Measurements from ENCODE around the gene GNA12.

Gene GNA12, protein sequence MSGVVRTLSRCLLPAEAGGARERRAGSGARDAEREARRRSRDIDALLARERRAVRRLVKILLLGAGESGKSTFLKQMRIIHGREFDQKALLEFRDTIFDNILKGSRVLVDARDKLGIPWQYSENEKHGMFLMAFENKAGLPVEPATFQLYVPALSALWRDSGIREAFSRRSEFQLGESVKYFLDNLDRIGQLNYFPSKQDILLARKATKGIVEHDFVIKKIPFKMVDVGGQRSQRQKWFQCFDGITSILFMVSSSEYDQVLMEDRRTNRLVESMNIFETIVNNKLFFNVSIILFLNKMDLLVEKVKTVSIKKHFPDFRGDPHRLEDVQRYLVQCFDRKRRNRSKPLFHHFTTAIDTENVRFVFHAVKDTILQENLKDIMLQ

DNA sequence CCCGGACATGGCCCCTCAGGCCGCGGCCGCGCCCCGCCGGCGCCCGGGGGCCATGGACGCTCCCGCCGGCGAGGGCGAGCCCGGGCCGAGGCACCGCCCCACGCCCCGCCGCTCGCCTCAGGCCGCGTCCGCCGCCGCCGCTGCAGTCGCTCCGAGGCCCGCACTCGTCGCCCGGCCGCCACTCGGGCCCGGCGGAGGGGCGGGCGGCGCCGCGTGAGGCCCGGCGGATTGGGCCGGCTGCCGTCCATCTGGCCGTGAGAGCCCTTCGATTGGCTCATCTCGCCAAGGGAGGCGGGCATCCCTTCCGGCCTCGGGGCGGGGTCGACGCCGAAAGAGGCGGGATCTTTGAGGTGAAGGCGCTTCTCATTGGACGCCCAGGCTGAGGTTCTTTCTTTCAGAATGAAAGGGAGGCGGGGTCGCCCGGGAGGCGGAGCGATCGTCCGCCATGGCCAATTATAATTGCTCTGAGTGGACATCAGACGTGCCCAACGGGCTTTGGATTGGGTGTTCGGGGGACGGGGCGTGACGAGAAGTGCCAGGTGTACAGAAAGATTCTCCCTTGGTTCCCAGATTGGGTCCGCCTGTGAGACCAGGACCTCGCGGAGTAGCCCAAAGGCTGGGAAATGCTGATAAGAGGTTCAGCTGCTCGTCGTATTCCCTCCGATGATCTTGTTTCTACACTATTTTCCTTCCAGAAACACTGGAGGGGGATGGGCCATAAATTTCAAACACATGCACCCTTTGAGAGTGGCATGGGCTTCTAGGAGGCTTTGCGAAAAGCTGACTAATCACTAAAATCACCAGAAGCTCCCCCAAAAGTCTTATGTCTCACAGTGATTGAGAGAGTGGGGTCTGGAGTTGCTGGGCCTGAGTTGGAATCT lies at the start of gene GNA12:
Gene GNA12 (minus strand): TSS at position 156 of the 881 bp plus-strand sequence. CDS start 147 bp downstream, at position 9.
- peak; percentile 100 for DNase-seq (ENCODE audit: low spot score)

DNA sequence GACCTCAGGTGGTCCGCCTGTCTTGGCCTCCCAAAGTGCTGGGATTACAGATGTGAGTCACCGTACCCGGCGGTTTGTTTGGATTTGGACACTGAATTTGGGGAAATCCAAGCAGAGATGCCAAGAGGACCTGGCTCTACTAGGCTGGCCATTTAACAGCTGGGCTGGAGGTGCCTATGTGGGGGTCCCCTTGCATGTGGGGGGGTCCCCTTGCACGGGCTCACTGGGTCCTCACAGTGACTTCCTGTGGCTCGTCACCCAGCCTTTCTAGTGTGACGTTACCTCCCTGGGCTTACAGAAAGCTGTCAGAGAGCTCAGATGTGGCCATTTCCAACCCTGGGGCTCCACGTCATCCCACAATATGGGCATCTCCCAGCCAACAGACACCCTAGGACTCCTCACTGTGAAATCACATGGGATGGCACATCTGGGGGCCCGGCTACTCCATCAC lies 49.3 kb upstream of the GNA12 start:
- no peak for DNase-seq (ENCODE audit: low spot score)

DNA sequence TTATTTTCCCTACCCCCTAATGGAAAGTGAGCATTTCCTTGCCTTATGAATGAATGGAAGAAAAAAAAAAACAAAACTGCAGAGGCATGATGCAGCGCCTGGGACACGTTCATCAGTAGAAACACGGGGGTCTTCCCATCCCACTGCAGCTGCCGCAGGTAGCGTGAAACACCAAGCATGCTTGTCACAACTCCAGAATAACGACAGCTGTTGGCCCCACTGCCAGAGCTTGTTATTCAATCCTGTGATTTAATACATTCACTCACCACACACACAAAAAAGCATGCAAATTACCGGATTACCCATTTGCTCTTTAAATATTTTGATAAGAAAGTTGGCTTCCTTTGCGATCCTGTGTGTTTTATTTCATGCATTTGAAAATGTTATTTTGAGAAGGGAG lies 48.4 kb upstream of the GNA12 start:
- no peak for DNase-seq (ENCODE audit: low spot score)

DNA sequence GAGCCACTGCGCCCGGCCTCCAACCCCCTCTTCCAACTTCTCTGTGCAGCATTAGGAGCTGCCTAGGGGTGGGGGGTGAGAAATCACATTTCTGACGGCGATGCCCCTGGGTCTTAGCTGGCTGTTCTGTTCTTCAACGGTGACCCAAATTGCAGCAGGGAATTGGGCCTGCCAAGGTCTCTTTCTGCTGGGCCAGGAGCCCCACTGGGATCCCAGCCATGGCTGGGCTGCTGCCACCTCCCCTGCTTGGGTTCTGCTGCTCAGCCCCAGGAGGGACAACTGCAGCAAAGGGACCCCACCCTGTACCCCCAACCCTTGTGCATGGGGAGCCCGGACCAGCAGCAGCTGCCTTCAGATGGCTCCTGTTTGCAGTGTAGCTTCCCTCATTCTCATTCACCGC lies 43.7 kb upstream of the GNA12 start:
- DNase-seq (ENCODE audit: low spot score): no peak

DNA sequence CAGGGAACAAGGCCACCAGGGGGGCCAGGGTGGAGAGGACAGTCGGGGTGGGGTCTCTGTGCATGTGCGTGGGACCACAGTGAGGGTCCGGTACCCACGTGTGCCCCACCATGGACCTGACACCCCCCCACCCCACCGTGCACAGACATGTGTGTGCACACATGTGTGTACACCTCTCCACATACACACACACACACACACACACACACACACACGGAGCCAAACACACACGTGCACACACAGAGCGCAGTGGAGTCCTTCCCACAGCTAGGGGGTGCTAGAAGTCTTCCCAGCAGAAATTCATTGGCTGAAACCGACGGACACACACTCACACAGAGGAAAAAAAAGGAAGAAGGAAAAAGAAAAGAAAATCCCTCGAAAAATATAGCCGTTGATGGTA lies 42.8 kb upstream of the GNA12 start:
- peak; percentile 94 for DNase-seq (ENCODE audit: low spot score)

DNA sequence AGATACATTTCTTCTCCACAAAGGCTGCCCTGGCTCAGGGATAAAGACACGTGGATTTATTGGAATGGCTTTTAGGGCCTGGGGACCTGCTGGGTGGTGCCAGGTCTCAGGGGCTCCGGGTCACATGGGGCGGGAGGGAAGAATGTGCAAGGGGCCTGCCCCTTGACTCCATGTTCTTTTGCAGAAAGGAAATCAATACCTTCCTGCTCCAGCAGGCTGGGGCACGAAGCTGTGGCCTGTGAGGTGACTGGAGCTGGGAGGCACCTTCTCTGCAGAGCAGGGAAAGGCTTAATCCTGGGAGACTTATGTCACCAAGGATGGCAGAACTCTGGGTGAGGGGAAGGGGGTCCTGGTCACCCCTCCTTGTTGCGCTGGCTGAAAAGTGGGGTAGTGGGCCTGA lies 42.3 kb upstream of the GNA12 start:
- no peak for DNase-seq (ENCODE audit: low spot score)

DNA sequence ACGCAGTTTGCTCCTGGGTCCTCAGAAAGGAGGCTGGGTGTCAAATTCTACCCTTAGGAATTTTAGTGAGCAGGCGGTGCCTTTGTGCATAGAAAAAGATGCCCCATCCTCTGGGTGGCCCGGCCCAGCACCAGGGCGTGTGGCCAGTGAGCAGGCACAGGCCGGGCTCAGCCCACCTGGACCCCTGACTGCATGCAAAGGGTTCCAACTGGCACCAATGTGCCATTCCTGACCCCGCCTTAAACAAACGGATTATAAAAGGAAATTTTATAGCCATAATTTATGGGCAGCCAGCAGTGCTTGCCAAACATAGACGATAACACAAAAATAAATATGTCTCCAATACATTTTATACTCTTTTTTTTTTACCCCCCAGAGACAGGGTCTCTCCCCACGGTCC lies 40.1 kb upstream of the GNA12 start:
- no peak for DNase-seq (ENCODE audit: low spot score)

DNA sequence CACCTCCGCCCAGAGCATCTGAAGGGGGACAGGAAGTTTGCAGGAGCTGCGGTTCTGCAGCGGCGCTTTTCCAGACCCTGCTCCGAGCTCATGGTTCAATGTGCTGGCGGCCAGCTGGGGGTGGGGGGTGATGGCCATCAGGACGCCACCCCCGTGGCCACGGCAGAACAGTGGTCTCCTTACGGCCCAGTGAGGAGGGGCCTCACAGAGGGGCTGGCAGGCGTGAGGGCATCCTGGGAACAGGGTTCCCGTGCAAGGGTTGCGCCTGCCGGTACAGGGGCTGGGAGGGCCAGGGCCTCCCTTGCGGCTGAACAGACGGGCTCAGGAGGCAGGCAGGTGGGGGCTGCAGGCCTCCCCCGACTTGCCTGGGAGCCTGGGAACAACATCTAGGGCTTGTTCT lies 39.0 kb upstream of the GNA12 start:
- no peak for DNase-seq (ENCODE audit: low spot score)

DNA sequence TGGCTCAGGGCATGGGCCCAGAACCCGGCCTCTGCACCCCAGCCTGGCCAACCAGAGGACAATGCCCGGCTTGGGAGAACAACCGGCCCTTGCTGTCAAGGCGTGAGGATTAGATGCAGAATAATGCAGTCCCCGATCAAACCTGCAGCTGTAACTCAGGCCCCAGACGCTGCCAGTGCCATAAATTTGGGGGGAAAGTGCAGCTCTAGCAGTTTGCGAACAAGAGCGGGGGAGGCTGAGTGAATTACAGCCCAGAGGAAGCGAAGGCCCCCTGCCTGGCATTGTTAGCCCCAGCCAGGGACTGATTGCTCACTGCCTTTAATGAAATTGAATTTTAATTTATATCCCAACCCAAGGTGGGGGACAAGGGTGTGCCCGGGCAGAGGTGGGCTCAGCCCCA lies 38.0 kb upstream of the GNA12 start:
- DNase-seq (ENCODE audit: low spot score): no peak

DNA sequence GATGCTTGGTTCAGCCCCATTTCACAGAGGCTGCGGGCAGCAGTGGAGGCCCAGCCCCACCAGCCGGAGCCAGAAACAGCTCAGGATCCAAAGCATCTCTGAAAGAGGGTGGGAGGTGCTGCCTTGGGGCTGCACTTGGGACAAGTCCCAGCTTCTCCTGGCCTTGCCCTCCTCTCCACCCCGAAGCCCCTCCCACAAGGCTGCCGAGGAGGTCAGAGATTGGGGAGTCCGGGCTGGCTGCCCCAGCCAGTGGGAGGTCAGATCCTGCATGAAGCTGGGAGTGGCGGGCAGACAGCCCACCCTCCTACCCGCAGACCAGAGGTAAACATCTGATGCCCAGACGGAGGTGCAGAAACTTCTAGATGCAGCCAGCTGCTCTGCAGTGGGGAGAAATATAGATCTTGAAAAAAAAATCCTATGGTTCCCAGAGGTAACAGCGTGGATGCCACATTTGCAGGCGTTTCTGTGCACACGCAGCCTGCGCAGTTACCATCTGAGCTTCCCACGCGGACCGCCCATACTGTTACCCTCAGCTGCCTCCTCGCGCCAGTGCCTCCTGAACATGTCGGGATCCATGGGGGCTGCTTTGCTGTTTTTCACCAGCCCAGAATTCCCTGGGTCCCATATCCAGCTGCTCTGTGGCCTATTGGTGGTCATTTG lies 36.9 kb upstream of the GNA12 start:
- DNase-seq (ENCODE audit: low spot score): no peak

DNA sequence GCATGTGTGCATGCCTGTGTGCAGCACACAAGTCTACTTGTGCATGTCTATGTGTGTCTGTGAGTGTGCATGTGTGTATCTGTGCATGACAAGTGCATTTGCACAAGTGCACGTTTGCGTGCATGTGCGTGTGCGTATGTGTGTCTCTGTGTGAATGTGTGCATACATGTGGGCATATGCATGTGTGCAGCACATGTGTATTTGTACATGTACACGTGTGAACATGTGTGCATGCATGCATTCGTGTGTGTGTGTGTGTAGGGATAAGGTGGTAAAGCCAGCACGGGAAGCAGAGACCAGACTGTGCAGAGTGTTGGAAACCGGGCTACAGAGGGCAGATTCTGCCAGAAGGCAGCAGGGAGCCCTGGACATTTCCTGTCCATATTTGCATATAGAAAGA lies 35.9 kb upstream of the GNA12 start:
- DNase-seq (ENCODE audit: low spot score): no peak

DNA sequence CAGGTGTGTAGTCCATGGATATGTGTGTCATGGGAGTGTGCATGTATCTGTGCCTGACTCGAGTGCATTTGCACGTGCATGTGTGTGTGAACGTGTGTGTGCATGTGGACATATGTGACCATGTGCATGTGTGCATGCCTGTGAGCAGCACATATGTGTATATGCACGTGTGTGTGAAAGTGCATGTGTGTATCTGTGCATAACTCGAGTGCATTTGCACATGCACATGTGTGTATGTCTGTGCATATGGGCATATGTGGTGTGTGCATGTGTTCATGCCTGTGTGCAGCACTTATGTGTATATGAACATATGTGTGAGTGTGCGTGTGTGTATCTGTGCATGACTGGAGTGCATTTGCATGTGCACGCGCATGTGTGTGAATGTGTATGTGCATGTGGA lies 35.2 kb upstream of the GNA12 start:
- no peak for DNase-seq (ENCODE audit: low spot score)

DNA sequence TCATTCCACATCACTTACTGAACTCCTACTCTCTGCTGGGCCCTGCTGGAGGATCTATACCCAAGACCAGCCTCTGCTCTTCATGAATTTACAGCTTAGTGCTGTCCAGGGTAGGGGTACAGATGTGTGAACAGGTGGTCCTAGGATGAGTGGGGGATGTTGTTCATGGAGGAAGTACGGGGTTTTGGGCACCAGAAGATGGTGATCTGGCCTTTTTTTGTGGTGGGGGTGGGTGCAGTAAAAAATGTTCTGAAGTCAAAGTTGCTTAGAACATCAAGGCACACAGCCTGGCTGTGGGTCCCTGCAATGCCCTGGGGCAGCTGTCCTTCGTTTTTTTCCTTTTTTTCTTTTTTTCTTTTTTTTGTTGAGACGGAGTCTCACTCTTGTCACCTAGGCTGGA lies 34.2 kb upstream of the GNA12 start:
- DNase-seq (ENCODE audit: low spot score): no peak

DNA sequence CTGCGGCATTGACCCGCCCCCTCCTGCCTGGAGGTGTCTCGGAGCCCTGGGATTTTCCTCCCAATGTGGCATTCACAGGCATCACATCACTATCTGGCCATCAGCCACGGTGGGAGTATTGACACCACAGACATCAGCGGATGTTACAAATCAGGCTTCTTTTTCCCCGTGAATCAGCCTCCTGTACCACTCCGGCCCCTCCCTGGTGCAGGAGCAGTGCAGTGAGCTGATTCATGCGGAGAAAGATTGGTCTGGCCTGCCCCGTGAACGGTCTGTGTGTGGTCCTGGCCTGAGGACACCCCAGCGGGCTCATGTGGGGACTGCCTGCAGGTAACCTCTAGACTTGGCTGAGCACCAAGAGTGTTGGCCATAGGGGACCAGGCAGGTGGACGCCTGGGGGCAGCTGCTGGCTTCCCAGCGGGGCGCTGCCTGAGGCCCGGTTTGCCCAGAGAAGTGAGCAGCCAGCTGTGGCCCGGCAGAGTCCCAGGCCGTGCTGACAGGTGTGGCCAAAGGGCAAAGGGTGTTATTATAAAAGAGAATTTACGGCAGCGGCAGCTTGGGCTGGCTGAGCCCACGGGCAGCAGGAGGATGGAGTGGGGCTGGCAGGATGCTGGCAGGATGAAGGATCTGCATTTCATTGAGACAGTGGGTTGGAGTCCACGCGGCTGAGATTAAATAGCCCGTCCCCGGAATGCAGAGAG lies 32.1 kb upstream of the GNA12 start:
- peak; percentile 59 for DNase-seq (ENCODE audit: low spot score)

DNA sequence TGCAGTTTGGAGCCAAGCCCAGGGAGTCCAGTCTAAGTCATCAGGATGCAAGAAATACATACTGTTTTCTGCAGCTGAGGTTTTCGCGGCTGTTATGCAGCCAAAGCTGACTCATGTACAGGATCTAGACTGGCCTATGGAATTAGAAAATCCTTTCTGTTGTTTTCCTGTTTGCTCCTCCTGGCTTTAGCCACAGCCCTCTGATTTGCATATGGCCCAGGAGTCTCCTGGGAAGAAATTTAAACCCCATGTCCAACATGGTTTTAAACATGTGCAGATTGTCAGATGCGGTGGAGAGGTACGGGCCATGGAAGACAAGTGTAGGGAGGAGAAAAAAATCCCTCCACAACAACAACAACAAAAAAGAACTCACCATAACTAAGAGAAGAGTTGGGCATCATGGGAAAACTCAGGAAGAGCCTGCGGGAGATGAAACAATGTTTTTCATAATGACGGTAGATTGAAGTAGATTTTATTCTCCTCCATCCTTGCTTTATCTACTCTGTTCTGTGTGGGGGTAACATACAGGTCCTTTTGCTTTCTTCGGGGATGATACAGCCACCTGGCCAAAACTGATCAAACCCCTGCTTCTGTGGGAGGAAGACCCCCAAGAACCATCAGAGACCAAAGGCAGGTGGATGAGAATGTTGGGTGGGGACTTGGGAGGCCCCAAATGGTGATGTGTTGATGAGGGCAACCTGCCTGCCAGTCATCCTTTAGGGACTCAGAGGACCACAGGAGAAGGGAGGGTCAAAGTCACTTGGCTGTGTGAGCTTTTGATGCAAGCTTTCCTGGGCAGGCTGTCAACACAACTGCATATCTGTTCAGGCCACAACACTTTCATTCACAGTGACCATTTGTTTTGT lies 29.8 kb upstream of the GNA12 start:
- DNase-seq (ENCODE audit: low spot score): peak; percentile 86

DNA sequence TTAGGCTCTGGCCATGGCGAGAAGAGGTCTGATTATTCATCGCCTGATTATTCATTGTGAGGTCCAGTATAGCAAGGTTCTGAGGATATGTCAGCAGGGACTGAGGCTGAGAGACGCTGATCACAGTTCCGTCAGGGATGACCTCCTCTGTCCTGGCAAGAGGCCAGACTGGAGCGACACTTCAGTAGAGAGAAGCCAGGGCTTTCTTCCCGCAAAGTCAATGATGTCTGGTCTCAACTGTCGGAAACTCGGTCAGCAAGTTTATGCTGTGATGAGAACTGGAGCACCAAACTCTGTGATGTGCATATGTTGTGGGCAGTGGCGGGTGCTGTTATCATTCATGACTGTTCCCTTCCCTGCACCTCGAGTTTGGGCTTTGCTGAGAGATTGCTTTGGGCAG lies 29.0 kb upstream of the GNA12 start:
- no peak for DNase-seq (ENCODE audit: low spot score)

DNA sequence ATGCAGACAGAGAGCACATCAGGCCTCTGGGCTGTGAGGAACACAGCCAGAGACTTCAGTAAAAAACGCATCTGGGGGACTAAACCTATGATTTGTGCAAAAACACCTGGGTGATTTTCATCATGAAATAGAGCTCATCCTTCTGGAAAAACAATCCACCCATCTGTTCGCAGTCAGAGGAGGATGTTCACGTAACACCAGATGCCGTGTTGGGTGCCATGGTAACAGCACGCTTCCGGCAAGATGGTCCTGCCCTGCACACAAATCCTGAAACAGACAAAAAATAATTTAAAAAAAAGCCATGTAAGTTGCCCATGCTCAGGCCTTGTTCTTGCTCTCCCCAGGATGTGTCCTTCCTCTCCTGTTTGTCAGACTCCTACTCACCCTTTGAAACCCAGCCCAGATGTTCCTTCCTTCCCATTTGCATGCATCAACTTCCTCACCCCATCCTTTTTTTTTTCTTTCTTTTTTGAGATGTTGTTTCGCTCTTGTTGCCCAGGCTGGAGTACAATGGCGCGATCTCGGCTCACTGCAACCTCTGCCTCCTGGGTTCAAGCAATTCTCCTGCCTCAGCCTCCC lies 28.3 kb upstream of the GNA12 start:
- DNase-seq (ENCODE audit: low spot score): no peak

DNA sequence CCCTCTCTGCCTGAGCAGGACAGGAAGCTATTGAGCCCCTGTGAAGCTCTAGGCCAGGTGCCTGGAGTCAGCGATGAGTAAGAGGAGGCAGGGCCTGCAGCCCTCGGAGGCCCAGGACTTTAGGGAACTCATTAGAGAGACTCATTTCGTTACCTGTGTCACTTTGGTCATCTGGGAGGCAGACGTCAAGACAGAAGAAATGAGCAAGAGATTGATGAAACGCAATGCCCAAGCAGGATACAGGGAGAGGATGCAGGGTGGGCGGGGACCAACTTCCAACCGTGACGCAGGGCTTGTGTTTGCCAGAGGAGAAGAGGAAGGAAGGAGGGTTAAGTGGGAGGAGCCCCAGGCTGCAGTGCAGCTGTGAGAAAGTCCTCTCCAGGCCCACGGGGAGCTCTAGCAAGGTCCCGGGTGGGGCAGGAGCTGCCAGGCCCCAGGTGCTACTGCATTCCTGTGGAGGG lies 26.4 kb upstream of the GNA12 start:
- no peak for DNase-seq (ENCODE audit: low spot score)

DNA sequence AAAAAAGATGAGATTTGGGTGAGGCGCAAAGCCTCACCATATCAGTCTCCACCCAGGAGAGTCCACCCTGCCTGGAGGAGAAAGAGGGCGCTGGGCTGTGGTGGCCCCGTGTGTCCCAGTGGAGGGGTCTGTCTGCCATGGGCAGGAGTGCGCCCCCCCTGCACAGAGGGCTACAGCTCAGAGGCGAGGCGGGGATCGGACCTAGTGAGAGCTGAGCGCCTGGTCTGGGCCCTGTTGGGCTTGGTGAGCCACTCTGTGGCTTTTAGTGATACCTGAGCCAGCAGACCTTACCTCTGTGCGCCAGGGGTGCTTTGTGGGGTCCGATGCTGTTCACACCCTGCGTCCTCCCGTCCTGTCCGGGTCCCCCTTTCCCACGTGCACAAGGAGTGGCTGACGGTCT lies 25.9 kb upstream of the GNA12 start:
- no peak for DNase-seq (ENCODE audit: low spot score)

DNA sequence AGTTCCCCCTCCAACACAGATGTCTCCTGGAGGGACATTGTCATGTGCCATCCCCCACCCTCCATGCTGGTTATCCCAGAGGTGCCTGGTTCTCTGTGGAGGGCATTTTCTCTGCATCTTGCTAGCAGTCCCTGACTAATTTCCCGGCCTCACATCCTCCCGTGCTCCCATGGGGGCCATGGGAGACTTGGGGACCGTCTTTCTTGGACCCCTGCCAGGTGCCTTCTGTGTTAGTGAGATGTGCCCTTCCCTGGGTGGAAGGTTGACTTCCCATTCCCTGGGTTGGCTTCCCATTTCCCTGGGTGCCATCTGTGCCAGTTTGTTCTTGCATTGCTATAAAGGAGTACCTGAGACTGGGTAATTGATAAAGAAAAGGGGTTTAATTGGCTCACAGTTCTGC lies 22.5 kb upstream of the GNA12 start:
- DNase-seq (ENCODE audit: low spot score): no peak
